Loucy (cell line): ENCODE data around the gene SLC22A1.
"Not testable (repeated sequence)": the region's sequence is repeated elsewhere in the genome, so short reads cannot be mapped to it uniquely, and the experiment has no call there.

Experiments used
- H2AFZ ChIP-seq: fragments of 200-600 bp; sonication (generic); 2 replicates; pipeline ENCODE4 v1.6.0; 2016; ENCODE audit warnings: antibody characterized with exemption, mild to moderate bottlenecking, low read length, moderate library complexity
- H3F3A ChIP-seq: fragments of 200-600 bp; 2 replicates; pipeline ENCODE4 v1.6.0; 2016; ENCODE audit warnings: antibody characterized with exemption, low read depth, mild to moderate bottlenecking
- H3K27me3 ChIP-seq: fragments of 200-600 bp; sonication (generic); 2 replicates; pipeline ENCODE4 v1.6.1; 2014; ENCODE audit warnings: low read length, mild to moderate bottlenecking; ENCODE audit not compliant: insufficient read depth, poor library complexity, severe bottlenecking
- H3K36me3 ChIP-seq: fragments of 200-600 bp; sonication (generic); 2 replicates; pipeline ENCODE4 v1.6.1; 2016; ENCODE audit warnings: low read length; ENCODE audit not compliant: insufficient read depth
- H3K4me1 ChIP-seq: fragments of 200-600 bp; sonication (generic); 2 replicates; pipeline ENCODE4 v1.5.1; 2014; ENCODE audit warnings: low read length, mild to moderate bottlenecking; ENCODE audit not compliant: insufficient read depth, poor library complexity, severe bottlenecking
- H3K4me2 ChIP-seq: fragments of 200-600 bp; sonication (generic); 2 replicates; pipeline ENCODE4 v1.6.0; 2014; ENCODE audit warnings: antibody characterized with exemption, low read length, low read depth, mild to moderate bottlenecking; ENCODE audit not compliant: poor library complexity, severe bottlenecking
- H3K4me3 ChIP-seq: fragments of 200-600 bp; sonication (generic); 2 replicates; pipeline ENCODE4 v1.5.1; 2014; ENCODE audit warnings: low read length, mild to moderate bottlenecking, mixed read lengths; ENCODE audit not compliant: poor library complexity, severe bottlenecking
- H3K79me2 ChIP-seq: fragments of 200-600 bp; sonication (generic); 2 replicates; pipeline ENCODE4 v1.6.1; 2014; ENCODE audit warnings: low read length; ENCODE audit not compliant: insufficient read depth
- H3K9ac ChIP-seq: fragments of 200-600 bp; sonication (generic); 2 replicates; pipeline ENCODE4 v1.6.0; 2014; ENCODE audit warnings: mild to moderate bottlenecking, low read depth, low read length, moderate library complexity; ENCODE audit not compliant: poor library complexity, severe bottlenecking
- H3K9me2 ChIP-seq: fragments of 200-600 bp; sonication (generic); replicated peaks from 2 replicates; pipeline ENCODE4 v1.6.1; 2016; ENCODE audit warnings: low read depth, low read length, mixed read lengths
- H3K9me3 ChIP-seq: fragments of 200-600 bp; sonication (generic); 2 replicates; pipeline ENCODE4 v1.6.1; 2014; ENCODE audit warnings: mild to moderate bottlenecking, antibody characterized with exemption, low read length, low read depth; ENCODE audit not compliant: insufficient read depth
- H4K20me1 ChIP-seq: fragments of 200-600 bp; sonication (generic); 2 replicates; pipeline ENCODE4 v1.6.0; 2014; ENCODE audit warnings: antibody characterized with exemption, low read length, mild to moderate bottlenecking; ENCODE audit not compliant: insufficient read depth, poor library complexity, severe bottlenecking
- EZH2phosphoT487 ChIP-seq: fragments of 200-600 bp; IDR thresholded peaks from 2 replicates; pipeline ENCODE4 v1.6.1; 2018; ENCODE audit warnings: antibody characterized with exemption, mild to moderate bottlenecking, moderate library complexity, borderline replicate concordance
- TF ChIP-seq, protein P1 (sequence below): fragments of 200-600 bp; sonication (generic); conservative IDR thresholded peaks from 2 replicates; pipeline ENCODE4 v1.5.1; 2014; ENCODE audit warnings: mild to moderate bottlenecking, antibody characterized with exemption, low read length

Gene SLC22A1

GRCh38 chr6:160124605-160125004, 3.0 kb downstream of the SLC22A1 start:
- no peaks in the 10 kb centered on the region for H3K4me1 ChIP-seq
- H3F3A ChIP-seq, result no peaks in the 10 kb centered on the region
- no peaks in the 10 kb centered on the region for H3K79me2 ChIP-seq
- H3K9me3 ChIP-seq, result no peaks in the 10 kb centered on the region; the same call in 1 of the 2 replicates
- TF ChIP-seq EZH2phosphoT487, result no peak
- TF ChIP-seq, protein P1, sequence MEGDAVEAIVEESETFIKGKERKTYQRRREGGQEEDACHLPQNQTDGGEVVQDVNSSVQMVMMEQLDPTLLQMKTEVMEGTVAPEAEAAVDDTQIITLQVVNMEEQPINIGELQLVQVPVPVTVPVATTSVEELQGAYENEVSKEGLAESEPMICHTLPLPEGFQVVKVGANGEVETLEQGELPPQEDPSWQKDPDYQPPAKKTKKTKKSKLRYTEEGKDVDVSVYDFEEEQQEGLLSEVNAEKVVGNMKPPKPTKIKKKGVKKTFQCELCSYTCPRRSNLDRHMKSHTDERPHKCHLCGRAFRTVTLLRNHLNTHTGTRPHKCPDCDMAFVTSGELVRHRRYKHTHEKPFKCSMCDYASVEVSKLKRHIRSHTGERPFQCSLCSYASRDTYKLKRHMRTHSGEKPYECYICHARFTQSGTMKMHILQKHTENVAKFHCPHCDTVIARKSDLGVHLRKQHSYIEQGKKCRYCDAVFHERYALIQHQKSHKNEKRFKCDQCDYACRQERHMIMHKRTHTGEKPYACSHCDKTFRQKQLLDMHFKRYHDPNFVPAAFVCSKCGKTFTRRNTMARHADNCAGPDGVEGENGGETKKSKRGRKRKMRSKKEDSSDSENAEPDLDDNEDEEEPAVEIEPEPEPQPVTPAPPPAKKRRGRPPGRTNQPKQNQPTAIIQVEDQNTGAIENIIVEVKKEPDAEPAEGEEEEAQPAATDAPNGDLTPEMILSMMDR, result no peak
- no peaks in the 10 kb centered on the region for H3K36me3 ChIP-seq
- H4K20me1 ChIP-seq, result no peaks in the 10 kb centered on the region
- no peak overlapping the region for H2AFZ ChIP-seq
- H3K9ac ChIP-seq, result no peak overlapping the region
- no peaks in the 10 kb centered on the region for H3K9me2 ChIP-seq
- H3K4me3 ChIP-seq, result no peak overlapping the region
- no peaks in the 10 kb centered on the region for H3K27me3 ChIP-seq
- no peak overlapping the region for H3K4me2 ChIP-seq

DNA sequence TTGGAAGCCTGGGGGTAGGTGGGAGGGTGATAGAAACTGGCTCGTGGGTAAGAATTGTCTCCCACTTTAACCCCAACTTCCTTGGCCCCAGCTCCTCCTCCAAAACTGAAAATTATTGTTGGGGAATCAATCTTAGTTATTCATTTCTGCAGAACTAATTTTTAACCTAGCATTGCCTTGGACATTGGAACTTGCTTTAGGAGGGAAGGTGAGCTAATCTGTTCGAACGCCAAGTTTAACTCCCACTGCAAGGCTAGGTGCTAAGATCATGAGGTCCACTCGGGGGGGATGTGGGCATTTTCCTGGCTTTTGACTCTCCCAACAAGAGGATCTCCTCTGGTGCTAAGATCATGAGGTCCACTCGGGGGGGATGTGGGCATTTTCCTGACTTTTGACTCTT, 3.5 kb downstream of the SLC22A1 start:
- not testable (repeated sequence) for H3K4me3 ChIP-seq

DNA sequence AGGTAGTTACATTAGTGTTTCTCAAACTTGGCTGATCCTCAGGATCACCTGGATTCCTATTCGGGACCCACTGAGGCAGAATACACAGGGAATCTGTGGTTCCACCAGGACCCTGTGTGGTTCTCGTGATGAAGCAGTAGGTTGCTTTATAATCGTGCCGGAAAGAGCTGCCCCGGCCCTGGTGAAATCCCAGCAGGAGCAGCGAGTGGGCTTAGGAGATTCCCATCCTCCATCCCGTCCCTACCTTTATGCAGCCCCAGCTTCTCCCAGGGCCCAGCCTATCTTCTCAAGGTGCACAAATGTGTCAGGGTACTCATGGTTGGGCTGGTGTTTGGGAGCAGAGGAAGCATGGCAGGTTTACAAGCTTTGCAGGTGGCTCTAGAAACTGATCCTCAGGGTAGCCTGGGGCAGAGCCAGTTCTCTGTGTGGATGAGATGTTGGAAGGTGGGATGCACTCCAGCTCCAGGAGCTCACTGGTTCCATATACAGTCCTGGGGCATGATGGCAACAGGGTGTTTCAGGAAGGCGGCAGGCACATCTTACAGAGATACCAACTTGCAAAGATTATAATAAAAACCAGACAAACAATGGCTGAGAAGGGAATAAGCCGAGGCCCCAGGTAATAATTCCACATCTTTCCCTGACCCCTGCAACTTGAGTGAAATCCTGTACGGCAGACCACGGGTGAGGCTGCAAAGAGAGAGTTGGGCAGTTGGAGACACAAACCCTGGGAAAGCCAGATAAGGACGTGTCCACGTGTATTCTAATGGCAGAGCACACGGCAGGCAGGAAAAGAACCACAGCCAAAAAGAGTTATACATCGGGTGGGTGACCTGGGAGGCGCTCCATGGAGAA, 5.9 kb downstream of the SLC22A1 start:
- no peaks in the 10 kb centered on the region for H3K79me2 ChIP-seq
- TF ChIP-seq EZH2phosphoT487, result no peak
- TF ChIP-seq, protein P1, result no peak
- no peaks in the 10 kb centered on the region for H4K20me1 ChIP-seq
- no peaks in the 10 kb centered on the region for H3K27me3 ChIP-seq
- no peaks in the 10 kb centered on the region for H3K9me2 ChIP-seq
- no peak overlapping the region for H3K4me2 ChIP-seq
- no peak overlapping the region for H2AFZ ChIP-seq
- H3K9me3 ChIP-seq, result no peaks in the 10 kb centered on the region; the same call in 1 of the 2 replicates
- H3K9ac ChIP-seq, result no peak overlapping the region
- H3K4me1 ChIP-seq, result no peaks in the 10 kb centered on the region
- H3F3A ChIP-seq, result no peaks in the 10 kb centered on the region
- H3K36me3 ChIP-seq, result no peaks in the 10 kb centered on the region
- H3K4me3 ChIP-seq, result no peak overlapping the region

More for the DNA sequence above, 3.5 kb downstream of the SLC22A1 start:
- H3K27me3 ChIP-seq, H3F3A ChIP-seq, H2AFZ ChIP-seq, H3K9me3 ChIP-seq, H3K36me3 ChIP-seq, H4K20me1 ChIP-seq, H3K79me2 ChIP-seq, H3K9ac ChIP-seq, H3K4me1 ChIP-seq, H3K9me2 ChIP-seq, H3K4me2 ChIP-seq: not testable (repeated sequence)
